HTR-8/SVneo (cell line): Measurements from ENCODE around the gene NOTUM.

Experiments
- DNase-seq: peaks from one replicate; pipeline ENCODE4 v3.0.0; 2011; ENCODE audit warnings: low spot score, mixed read lengths; ENCODE audit not compliant: insufficient read length
- FAIRE-seq: peaks from 2 replicates; lab custom pipeline; 2011; peaks lifted over from hg19 to GRCh38; lab: Jason Lieb, UNC

Gene NOTUM

DNA sequence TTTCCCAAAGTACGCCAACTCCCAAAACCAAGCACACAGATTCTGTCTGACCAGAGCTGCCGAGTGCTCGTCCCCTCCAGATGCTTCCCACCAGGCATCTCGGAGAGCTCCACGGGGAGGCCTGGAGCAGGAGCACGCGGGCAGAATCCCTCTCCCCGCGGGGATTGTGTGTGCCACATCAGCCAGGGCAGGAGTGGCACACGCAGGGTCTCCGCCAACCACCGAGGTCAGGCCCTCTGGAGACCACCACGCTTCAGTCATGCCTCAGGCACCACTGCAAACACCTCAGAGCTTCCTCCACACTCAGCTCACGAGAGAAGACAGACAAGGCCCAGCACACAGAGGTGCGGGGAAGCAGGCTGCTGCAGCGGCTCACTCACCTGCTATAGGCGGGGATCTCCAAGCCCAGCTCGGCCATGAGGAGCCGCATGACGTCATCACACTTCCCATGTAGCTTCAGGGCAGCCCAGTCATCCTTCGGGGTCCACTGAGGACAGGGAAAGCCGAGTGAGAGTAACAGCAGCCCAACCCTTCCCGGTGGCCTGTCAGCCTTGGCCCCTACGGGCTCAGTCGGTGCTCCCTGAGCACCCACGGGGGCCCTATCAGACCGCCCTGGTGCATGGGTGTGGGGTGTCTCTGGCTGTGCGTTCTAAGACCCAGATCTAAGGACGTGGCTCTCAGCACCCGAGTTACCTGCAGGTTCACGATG, 47.4 kb downstream of the NOTUM start:
- no peak for FAIRE-seq
- no peak for DNase-seq

DNA sequence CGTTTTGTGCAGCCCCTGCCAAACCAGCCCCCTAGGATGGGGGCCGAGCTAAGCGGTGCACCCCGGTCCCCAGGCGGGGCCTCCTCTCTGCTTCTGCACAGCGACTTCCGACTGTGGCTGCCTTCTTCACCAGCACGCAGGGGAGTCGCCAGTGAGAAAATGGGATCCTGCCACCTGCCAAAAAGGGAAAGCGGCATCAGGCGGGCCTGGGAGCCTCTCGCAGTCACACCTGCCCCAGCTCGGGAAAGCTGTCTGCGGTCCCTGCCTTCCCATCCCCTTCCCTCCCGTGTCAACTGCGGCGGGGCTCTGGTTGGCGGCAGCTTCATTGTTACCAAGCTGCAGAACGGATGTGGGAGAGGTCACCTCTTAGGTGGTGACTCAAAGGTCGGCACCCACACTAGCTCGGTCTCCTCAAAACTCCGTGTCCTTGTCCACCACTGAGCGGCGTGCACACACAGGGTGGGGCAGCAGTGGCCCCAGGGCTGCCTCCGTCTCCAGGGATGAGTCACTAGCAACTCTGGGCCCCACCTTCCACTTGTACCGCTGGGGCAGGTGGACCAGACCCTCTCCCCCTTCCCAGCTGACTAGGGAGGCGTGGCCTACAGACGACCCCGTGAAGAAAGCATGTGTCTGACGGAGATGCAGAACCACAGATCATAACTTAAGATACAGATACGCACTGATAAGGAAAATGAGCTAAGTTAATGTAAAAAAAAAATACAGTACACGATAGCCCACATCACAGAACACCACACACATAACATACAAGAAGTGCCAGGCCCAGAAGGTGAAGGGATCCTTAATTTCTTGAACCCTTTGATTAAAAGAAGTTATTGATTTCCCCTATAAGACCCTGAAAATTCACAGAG, 48.3 kb downstream of the NOTUM start:
- DNase-seq, result no peak
- no peak for FAIRE-seq

DNA sequence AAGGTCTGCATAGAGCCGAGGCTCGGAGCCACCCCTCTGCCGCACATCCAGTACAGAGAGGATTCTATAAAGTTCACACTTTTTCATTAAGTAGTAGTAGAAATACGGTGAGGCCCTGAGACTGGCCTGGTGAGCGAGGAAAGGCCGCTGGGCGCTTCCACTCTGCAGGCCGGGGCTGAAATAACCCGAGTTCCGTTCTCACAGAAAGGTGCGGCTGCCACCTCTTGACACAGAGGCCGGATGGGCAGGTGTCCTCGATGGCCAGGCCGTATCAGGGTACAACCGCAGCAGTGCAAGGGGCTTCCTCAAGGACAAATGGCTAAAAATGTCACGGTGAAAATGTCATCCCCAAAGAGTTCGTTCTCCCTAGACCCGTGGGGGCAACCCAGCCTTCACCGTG, 49.0 kb downstream of the NOTUM start:
- no peak for DNase-seq
- no peak for FAIRE-seq

DNA sequence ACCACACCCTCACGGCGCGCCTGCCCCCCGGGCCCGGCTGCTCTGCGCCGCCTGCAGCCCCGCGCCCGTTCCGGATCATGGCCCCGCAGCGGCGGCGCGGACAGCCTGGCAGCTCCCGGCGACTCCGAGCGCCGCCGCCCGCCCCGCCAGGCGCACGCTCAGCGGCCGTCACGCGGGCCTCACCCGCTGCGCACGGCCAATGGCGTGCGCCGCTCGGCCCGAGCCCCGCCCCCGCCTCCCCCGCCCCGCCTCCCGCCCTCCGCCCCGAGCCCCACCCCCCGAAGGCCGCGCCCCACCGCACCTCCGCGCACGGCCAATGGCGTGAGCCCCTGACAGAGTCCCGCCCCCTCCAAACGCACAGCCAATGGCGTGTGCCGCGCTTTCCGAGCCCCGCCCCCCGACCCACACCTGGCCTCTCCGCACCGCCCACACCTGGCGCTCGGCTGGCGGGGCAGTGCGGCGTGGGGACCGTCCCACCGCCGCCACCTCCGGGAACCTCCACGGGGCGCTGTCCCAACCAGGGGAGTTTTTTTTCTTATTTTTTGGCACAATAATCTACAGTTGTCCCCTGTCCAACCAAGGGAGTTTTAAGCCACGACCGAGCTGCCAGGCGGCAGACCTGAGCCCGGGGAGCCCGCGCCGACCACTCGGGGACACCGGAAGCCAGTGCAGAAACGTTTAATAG, 49.6 kb downstream of the NOTUM start, which contains the start of gene PCYT2:
Gene PCYT2 (minus strand): TSS at position 123 of the 685 bp plus-strand sequence. CDS start 44 bp downstream, at position 79.
- DNase-seq (peak; percentile 93), FAIRE-seq (peak; percentile 87)

DNA sequence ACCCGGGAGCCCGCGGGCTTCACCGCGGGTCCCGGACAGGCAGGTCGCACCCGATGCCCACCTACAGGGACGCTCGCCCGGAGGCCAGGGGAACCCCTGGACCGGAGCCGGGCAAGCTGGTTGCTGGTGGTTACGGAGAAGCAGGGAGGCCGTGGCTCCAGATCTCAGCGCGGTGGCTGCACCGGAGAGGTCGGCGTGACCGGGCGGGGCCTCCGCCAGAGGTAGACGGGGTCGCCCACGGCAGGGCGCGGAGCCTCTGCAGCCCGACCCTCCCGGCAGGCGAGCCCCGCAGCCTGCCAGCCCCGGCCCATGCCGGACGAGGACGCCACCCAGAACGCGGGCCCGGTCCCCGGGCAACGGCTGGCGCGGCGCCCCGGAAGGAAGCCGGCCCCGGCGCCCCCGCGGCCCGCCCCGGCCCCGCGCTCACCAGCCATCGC, 50.1 kb downstream of the NOTUM start:
- DNase-seq (no peak), FAIRE-seq (no peak)

DNA sequence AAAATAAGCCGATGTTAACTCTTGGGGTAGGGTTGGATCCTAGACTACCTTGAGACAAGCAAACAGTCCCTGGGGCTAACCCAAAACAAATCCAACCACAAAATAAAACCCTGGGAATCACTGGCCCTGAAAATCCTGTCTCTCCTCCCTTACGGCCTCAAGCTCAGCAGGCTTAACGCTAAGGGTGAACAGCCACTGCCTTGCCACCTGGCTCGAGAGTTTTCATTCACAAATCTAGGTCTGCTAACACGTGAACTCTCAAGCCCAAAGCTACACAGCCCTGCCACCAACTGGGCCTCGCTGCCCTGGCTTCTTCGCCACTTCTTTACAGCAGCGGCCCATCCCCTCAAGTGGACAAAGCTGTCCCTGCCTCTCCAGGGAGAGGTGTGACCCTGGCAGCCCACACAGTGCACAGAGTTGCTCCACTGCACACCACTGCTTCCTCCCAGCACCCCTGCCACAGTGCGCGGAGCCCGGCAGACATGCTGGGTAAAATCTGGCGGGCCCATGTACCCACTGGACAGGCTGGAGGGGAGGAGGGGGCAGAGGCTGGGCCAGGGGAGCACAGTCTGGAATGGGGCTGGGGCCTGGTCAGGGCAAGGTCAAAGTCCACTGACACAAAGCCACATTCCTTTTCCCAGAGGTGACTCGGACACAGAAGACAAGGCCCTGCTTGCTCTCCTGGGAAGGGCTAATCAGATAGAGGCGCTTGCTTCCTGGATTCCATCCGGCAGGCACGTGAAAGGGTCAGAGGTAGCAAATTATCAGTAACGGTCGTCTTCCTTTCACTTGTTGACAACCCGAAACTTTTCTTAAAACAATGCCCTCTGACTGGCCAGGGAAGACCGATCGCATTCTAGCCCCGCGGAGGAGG, 50.8 kb downstream of the NOTUM start:
- FAIRE-seq (peak; percentile 60), DNase-seq (no peak)

DNA sequence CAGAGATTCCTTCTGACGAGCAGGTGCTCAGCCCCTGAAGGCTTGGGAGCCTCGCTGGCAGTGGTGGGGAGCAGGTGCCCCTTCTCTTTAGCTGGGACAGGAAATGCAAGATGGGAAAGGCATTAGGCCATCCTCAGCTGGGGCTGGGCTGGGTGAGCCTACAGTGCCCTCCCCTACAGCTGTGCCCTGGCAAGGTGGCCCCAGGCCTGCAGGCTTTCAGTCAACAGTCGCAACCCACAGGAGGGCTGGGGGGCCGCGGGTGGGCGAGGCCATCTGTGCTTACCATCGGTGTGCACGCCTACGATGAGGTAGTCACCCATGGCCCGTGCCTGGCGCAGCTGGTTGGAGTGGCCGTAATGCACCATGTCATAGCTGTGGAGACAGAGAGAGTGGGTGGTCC, 51.8 kb downstream of the NOTUM start:
- FAIRE-seq, result no peak
- DNase-seq, result no peak

DNA sequence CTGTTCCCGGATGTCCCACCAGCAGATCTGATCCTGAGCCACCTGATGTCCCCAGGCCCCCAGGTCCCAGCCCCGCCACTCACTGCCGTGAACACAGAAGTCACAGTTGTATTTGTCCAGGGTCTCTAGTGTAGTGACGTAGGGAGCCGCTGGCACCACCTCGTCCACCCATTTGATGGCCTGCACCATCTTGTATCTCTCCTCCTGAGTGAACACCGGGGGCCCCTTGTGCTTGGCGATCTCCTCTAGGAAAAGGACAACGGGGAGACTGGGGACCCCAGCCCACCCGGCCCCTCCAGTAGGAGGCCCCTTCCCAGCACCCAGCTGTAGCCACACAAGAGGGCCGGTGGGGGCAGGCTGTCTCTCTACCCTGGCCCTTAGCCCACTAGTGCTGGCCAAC, 52.2 kb downstream of the NOTUM start:
- DNase-seq (no peak), FAIRE-seq (no peak)

DNA sequence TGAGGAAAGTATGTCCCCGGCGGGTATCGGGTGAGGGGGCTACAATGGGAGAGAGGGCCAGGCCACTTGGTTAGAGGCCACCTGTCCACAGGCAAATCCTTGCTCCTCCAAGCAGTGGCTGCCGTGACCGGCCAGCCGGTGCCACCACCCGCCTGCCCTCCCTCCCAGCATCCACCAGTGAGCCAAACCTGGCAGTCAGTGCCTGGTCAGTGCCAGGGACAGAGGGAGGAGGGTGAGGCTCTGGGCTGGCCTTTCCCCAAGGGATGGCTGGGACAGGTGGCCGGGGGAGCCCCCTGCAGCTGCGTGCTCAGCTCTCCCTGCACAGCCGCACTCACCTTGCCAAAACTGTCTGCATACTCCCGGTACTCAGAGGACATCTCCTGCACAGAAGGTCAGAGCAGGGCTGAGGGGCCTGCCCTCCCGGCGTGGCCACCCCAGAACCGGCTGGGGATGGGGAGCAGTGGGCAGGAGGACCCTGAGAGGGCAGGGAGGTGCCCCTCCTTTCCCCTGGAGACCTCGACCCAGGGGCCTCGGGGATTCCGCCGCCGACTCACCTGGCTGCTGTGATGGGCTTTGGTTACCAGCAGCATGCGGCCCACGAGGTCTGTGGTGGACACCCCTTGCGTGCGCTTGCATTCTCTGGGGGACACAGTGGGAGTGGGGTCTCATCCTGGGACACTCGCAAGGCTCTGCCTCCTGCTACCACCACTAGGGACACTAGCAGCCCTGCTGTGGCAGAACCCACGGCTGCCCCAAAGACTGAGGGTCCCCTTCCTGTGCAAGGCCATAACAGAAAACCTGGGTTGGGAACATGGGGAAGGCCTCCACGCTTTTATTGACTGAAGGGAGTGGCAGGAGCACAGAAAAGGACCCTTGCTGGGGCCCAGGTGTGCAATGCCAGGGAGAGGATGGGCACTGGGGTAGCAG, 53.5 kb downstream of the NOTUM start:
- DNase-seq (no peak), FAIRE-seq (no peak)

DNA sequence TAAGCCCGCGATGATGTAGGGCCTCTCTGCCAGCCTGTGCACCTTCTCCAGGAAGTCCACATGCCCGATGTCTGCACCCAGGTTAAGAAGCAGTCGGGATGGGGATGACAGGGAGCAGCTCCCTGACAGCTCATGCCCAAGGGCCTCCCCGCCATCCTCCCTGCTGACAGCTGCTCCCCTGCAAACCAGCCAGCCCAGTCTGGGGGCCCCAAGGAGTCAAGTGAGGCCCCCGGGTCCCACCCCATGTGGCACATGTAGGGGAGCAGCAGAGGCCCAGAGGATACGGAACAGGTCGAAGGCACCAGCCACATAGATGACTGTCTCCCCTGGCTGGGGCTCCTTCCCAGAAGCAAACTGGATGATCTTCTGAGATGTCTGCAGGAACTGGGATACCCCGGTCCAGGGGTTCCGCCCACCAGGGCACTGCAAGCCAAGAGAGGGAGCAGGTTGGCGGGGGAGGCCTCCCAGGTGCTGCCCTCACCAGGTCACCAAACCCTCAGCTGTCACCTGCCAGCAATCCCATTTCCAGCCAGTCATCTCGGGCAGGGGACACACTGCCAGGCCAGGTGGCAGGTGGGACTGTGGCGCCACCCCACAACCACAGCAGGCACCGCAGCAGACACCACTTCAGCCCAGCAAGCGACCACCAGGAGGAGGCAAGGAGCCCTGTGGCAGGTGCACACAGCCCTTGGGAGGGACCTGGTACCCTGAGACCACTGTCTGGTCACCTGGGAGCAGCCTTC, 54.3 kb downstream of the NOTUM start:
- DNase-seq (no peak), FAIRE-seq (no peak)

DNA sequence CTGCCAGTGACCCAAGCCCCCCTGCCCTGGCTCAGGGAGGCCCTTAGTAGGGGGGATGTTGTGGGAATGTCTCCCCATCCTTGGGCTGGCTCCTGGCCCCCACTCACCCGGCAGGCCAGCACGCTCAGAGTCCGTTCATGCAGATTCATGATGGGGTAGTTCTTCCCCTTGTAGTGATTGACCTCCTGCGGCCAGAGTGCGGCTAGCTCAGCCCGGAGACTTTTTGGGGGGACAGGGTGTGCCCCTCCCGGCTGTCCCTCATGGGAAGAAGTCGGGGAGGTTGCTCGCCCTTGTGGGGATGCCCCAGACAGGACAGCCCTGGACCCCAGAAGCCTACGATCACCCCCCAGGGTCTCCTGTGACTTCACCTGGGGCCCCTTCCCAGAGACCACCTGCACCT, 55.0 kb downstream of the NOTUM start:
- no peak for FAIRE-seq
- DNase-seq, result no peak

DNA sequence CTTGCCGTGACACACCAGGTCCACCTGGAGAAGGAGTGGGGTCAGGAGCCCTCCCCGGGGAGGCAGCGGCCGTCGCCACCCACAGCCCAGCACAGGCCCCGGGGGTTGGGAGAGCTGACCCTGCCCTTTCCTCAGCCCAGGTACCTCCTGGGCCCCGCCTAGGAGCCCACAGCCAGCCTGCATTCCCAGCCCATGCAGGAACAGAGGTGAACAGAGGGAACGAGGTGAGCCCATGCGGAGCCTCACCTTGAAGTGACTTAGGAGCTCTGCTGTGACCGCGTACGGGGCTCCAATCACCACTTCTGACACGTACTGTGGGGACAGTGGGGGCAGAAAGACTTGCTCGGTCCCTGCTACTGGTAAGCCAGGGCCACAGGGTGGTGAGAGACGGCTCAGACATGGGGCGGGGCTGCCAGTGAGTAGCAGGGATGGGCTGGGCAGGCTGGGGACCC, 55.5 kb downstream of the NOTUM start:
- no peak for DNase-seq
- no peak for FAIRE-seq

DNA sequence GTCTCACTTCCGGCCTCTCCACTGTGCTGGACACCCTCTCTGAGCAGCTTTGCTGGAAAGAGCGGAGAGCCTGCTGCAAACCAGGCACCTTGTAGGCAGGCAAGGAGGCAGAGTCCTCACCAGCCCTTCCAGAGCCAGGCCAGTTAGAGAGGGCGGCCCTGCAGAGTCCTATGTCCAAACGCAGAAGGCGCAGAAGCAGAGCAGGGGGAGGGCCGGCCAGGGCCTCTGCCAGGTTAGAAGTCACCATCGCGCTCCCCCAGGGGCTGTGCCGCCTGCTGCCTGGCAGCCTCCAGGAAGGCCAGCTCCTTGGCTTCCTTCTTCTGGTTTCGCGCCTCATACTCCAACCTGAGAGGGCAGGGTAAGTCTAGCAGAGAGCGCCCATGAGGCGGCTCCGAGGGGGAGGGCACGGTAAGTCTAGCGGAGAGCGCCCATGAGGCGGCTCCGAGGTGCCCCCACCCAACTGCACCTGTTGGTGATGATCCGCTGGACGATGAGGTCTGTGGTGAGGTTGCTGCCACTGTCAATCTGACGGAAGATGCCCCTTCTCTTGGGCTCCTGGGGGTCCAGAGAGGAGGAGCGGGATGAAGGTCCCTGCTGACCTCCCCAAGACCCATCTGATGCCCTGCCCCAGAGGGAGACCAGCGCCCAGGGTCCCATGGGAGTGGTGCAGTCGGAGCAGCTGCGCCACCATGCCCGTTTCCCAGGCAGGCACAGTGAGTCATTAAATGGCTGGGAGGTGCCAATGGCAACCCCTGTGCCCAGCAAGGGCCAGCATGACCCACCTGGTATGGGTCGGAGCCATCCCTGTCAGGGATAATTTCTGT, 56.2 kb downstream of the NOTUM start:
- FAIRE-seq (no peak), DNase-seq (no peak)

DNA sequence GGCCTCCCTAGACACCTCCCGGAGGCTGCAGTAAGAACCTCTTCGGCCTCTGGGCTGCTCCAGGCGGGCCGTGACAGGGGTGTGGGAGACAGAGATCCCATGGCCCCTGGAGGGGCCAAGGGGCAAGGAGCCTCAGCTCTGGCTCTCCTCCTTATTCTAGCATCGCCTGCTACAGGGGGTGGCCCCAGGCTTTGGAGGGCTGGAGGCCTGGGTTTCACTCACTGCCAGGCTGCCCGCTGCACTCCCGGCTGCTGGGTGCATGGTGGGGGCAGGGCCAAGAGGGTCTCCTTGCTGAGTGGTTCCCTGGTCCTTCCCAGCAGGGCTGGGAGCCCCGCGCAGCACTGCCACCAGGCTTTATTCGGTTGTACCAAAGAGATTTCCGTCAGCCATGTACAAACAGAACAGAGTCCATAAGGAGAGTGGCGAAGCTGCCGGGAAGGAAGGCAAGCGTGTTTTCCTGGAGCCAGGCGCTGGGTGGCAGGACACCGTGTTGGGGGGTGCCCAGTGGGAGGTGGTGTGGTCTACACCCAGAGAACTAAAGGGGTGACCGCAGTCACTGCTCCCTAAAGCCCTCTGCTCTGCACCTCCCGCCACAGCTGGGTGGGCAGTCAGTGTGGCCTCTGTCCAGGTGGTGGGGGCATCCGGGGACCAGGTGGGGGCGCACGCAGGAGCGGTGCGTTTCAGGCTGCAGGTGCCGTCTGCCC, 56.9 kb downstream of the NOTUM start:
- no peak for DNase-seq
- FAIRE-seq, result no peak

DNA sequence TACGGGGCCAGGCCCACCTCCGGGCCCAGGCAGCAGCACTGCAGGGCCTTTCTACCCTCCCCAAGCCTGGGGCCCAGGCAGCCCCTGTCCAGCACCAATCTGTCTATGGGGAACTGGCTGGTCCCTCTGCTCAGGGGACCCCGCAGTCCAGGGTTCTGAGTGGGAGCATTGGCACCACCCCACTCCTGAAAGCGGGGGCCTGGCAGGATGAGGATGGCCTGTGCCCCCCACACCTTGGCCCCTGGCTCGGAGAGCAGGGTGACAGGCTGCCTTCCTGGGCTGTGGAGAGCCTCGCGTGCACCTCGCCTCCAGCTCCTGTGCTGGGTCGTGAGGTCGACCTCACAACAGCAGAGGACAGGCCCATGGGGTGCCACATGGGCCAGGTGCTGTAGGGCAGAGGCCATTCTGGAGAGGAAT, 57.6 kb downstream of the NOTUM start:
- FAIRE-seq, result no peak
- DNase-seq, result no peak

DNA sequence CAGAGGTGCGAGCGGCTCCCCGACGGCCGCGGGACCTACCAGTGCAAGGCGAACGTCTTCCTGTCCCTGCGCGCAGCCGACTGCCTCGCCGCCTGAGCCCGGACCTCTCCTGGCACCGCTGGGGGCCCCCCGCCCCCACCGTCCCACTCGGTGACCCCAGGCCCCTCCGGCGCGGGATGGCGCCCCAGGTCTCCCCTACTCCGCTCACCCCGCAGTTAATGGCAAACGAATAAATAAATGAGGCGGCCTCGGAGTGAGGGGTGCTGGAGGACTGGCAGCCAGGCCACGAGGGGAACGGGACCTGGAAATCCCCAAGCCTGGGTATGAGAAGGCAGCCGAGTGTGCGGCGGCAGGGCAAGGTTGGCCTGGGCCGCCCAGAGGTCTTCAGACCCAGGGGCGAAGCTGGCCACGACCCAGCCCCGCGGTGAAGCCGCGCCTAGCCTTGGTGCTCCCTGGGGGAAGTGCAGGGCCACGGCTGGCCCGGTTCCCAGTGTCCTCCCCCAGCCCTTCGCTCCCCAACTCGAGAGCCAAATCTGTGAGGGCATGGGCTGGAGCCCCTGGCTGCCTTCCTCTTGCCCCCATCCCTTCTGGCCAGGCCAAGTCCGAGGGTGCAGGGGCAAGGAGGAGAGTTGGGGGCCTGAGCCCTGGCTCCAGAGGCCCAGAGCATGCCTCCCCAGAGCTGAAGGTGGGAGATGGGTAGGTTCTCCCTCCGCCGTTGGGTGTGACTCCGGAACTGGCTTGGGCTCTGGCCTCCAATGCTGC, 58.2 kb downstream of the NOTUM start:
- no peak for FAIRE-seq
- DNase-seq, result no peak
